GM18507 (cell line): ENCODE measurements around the gene PARVG.

Experiments
- DNase-seq: peaks from one replicate; pipeline ENCODE4 v3.0.0; 2011; ENCODE audit warnings: low read depth; ENCODE audit not compliant: insufficient read length; ENCODE audit errors: extremely low spot score
- FAIRE-seq: peaks from 2 replicates; lab custom pipeline; 2011; peaks lifted over from hg19 to GRCh38; lab: Jason Lieb, UNC

Gene PARVG

DNA sequence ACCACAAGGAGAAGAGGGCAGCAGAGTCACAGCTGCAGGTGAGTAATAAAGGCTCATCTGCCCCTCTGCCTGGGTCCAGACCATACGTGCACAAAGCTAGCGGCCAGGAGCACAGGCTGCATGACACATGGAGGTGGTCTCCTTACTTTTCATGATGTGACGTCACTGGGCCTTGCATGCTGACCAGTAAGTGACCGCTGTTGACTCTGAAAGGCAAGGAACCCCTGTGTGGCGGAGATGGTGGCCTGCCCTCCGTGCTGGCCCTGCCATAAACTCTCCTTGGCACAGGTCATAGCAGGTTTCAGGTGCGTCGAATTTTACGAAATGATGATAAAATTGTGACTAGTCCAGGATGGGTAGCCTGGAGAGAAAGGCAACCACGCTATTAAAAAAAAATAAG, 7.6 kb upstream of the PARVG start:
- DNase-seq (no peak), FAIRE-seq (no peak)

DNA sequence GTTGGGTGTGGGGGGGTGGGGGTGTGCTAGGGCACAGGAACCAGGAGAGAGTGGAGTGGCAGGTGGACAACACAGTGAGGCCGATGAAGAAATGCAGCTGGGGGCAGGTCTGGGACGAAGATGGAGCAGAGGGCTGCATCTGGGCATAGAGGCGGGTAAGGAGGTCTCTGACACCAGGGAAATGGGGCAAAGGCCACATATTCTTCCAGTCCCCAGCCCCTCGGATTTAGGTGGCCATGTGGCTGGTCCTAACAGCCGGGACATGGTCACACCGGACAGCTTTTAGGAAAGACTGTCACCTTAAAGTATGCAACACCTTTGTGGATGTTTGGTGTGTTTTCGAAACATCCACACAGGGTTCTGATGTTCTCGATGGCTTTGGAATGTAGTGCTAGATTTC, 5.0 kb upstream of the PARVG start:
- FAIRE-seq (no peak), DNase-seq (no peak)

DNA sequence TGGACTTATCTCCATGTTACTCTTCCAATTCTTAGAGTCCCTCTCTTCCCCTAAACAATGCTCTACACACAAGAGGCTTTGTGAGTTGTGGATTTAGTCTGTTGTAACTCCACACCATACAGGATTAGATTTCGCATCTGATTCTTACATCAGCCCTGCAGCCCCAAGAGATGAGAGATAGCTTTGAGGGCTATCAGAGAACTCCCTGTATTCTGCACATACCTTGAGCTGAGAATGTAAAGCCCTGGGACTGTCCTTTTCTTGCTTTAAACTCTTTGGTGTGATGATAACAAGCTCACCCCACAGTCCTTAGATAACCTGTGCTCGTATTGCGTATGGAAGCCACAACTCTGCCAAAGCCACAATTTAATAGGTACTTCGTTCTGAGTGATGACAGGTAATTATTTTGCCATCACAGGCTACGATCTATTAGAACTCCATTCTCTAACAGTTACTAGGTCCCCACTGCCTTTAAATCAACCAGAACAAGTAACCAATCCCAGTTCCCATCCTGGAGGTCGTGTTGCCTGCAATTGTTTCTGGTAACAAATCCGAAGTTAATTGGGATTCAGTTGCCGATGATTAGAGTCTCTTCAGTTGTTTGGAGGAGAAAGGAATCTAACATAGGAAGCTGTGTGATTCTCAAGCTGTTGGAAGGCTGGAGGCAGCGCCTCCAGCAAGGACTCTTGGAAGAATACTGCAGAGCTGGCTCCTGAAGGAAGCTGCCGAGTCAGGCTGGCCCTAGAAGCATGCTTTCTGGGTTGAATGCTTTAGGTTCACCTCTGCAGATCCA, 1.3 kb upstream of the PARVG start:
- FAIRE-seq (no peak), DNase-seq (no peak)

DNA sequence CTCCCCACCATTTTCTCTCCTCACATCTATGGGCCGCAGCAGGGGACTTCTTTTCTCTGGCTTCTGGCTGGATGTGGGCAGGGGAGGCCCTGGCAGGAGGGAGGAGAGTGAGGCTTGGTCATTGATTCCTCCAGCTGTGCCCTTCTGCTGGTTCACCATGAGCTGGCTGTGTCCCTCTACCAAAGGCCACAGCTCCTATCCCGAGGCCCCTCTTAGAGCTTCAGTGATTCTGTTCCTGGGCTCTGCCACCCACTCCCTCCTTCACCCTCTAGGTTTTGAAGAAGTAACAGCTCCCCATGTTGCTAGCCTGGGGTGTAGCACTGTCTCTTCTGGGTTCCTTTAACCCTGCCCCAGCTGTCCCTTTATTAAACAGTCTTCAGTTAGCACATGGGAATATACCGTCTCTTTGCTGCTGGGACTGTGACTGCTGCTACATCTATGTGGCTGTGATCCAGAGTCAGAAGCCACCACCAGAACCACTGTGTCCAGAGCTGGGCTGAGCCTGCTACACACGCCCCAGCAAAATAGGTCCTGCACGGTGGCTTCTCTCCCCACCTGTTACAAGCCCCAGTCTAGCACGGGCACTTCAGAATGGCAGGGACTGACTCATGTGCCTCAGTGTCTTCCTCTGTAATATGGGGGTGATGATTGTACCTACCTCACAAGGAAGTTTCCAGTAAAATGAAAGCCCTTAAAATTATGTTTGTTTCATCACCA, 578 bp upstream of the PARVG start:
- no peak for DNase-seq

DNA sequence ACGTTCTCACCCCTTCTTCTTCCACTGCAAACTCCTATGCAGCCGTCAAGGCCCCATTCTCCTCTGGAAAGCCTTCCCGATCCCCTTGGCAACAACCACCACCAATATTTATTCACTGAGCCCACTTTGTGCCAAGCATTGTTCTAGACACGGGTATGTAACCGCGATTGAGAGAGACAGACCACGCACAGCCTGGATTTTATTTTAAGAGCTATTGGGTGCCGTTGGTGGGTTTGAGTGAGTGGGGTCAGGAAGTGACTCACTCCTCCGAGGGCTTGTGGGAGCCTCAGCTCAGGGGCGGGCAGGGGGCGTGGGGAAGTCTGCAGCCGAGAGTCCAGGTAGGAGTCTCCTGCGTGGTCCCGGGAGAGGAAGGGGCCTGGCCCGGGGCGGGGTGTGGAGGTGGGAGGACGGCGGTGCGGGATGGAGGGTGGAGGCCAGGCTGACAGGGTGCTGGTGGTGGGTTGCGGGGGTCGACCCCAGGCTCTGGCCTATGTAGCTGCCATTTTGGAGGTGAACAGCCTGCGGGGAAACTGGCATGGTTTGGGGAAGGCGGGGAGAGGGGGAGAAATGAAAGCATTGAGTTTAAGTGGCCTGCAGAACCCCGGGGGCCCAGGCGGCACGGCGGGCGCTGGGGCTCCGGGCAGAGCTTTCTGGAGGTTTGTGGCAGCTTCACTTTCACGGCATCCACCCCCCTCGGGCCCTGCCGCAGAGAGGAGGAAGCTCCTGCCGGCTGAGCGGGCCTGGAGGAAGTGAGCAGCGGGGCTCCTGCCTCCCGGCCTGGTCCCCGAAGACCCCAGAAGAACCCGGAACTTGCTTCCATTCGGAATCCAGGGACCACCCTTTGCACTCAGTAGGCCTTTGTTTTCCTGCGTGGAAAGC, 547 bp downstream of the PARVG start:
- DNase-seq (no peak), FAIRE-seq (no peak)

More for the DNA sequence above, 578 bp upstream of the PARVG start:
- FAIRE-seq: no peak

DNA sequence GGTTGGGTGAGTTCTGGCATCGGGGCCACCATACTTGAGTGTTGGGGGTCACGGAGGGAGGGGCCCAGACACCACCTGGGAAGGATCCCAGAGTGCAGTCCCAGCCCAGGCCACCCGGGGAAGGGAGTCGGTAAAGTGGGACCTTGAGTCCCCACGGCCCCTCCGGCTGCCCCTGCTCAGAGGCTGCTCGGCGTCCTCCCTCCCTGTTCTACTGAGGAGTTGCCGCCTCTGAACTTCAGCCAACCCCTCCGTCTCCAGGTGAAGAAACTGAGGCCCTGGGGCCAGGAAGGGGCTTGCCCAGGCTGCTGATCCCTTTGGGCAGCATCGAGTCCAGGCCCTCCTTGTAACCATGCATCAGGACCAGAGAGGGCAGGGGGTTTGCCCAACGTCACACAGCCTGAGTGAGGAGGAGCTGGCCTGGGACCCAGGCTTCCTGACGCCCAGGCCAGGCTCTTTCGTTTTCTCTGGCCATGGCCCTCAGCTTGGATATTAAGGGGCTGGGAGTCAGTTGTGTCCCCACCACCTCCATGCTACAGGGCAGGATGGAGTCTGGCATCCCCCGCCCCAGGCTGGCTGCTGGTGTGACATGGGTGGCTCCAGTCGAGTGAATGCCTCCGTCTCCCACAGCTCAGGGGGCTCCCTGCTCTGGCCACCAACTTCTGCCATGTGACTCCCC, 1.3 kb downstream of the PARVG start:
- FAIRE-seq (peak; percentile 58), DNase-seq (no peak)

DNA sequence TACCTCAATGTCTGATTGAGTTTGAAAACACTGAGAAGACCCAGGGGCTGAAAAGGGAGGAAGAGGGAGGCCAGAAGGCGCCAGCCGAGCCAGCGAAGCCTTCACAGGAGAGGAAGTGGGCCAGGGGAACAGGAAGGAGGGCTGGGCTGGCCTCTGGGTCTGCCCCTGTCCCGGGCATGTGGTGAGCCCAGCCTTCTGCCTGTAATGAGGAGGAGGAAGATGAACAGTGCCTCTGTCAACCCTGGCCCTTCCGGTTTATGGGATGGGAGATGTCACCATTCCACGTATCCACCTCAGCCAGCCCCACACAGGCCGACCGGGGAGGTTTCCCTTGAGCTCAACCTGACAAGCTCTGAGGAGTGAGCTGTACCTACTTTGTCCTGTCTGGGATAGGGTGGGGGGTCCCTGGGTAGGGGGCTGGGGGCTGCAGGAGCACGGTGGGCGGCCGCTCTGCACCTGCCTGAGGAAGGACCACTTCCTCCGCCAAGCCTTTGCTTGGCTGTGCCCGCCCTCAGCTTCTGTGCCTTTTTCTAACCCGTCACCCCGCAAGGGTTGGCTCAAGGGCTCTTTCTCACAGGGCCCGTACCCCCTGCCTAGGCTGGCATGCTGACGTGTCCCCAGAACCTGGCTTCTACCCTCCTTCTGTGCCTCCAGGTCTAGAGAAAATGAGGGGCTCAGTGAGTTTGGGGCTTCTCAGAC, 2.0 kb downstream of the PARVG start:
- FAIRE-seq: peak; percentile 87
- DNase-seq: no peak

DNA sequence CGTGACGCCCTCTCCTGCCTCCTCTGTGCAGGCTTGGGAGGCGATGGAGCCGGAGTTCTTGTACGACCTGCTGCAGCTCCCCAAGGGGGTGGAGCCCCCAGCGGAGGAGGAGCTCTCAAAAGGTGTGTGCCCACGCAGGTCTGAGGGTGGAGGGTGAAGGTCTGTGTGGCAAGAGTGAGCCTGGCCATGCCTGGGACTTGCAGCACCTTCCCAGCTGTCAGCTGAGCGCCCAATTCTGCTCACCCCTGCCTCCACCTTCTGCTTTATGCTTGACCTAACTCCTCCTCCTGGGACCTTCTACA, 2.5 kb downstream of the PARVG start:
- DNase-seq (no peak), FAIRE-seq (no peak)

DNA sequence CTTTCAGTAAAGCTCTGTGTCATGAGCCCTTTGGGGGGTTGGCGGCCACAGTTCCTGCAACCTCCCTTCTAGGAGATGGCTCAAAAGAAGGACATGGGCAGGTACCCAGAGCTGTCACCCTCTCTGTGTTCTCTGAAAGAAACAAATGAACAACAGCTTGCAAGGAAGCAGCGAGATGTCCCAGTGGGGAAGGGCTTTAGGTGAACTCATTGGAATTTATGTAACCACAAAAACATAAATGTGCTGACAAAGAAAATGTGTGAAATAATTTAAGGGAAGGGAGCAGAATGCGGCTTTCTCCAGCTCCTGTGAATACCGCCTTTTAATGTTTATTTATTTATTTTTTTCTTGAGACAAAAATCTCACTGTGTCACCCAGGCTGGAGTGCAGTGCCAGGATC, 3.3 kb downstream of the PARVG start:
- DNase-seq: no peak
- no peak for FAIRE-seq

DNA sequence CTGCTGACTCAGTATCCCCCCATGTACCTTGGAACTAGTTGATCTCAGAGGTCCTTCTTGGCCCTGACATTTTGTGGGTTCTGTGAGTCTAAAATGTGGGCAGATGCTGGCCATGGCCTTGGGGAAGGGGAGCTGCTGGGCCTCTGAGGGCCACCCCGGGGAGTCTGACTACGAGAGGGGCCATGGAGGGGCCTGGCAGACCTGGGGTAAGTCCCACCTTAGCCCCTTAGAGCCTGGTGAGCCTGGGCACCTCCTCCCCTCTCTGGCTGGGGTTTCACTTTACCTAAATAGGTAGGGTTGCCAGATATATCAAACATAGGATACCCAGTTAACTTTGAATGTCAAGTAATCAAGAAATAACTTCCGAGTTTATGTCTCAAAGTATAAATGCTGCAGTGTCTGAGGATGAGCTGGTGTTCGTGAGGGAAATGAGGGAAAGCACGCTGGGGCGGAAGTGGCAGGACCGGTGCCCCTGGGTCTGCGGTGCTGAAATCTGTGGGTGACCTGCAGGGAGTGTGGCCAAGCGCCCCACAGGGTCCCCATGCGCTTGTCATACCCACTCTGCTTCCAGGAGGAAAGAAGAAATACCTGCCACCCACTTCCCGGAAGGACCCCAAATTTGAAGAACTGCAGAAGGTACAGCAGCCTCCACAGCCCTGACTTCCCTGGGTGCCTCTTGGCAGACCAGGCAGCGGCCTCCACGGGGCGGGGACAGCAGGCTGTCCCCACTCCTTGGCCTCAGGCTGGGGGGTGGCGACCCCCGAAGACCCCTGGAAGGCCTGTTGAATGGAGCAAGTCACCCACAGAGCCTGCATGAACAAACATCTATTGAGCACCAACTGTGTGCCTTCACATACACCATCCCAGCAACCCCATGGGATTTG, 4.8 kb downstream of the PARVG start:
- FAIRE-seq (no peak), DNase-seq (no peak)

DNA sequence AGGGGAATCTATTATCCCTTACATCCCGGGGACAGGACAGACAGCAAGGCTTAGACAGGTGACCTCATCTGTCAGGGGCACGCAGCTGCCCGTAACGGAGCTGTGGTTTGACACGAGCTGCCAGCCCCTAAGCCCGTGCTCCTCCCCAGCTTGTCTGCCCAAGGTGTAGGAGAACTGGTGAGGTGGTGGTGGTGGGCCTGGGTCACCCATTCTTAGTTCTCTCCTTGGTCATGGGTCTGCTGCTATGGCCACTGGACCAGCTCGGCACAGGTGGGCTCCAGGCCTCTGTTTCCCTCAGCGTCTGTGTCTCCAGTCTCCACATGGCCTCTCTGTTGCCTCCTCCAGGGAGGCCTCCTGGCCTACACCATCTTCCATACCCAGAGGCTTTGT, 5.4 kb downstream of the PARVG start:
- DNase-seq (no peak), FAIRE-seq (no peak)

DNA sequence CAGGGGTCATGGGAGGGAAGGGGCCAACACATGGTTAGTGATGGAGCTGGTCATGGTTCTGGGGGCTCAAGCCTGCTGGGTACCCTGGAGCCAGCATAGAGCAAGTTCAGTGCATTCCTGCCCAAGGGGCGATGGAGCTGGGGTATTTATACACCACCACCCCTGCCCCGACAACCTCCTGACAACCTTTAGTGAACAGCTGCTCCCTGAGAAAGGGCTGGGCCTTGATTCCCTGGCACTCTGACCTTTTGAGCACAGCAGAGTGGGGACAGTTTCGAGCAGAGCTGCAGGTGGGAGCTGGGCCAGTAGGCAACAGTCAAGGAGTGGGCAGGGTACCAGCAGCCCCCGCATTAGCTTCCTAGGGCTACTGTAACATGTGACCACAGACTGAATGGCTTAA, 6.0 kb downstream of the PARVG start:
- FAIRE-seq (no peak), DNase-seq (no peak)

DNA sequence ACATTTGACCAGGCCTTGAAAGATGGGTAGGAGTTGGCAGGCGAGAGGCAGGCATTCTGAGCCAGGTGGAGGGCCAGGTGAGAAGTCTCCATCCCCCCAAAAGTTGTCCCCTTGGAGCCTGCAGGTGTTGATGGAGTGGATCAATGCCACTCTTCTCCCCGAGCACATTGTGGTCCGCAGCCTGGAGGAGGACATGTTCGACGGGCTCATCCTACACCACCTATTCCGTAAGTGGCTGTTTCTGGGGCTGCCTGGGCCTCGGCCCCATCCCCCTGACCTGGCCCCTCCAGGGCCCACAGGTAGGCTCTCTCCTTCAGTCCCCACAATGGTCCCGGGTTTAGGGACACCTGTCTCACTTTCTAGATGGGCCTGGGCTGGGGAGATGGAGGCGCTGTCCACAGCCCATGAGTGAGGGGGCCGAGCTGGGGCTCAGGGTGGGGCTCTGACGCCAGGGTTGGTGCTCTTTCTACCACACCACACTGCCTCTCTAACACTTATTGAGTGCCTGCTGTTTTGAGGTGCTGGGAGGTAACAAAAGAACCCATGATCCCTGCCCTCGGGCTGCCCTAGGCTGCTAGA, 7.0 kb downstream of the PARVG start:
- DNase-seq: no peak
- FAIRE-seq: no peak

DNA sequence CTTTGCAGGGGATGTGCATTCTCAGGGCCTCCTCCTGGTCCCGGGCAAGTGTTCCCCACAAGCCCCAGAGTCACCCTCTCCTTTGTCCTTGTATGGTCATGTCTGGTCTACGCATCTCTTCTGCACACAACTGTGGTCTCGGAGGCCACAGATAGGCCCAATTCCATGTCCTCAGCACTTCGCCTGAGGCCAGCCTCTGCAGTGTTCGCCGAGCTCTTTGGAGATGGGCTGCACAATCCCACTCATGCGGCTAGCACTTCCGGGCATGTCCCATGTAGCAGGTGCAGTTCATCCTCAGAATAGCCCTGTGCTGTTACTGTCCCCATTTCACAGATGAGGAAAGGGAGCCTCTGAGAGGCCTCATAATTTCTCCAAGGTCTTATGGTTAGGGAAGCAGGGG, 7.6 kb downstream of the PARVG start:
- DNase-seq (no peak), FAIRE-seq (no peak)

DNA sequence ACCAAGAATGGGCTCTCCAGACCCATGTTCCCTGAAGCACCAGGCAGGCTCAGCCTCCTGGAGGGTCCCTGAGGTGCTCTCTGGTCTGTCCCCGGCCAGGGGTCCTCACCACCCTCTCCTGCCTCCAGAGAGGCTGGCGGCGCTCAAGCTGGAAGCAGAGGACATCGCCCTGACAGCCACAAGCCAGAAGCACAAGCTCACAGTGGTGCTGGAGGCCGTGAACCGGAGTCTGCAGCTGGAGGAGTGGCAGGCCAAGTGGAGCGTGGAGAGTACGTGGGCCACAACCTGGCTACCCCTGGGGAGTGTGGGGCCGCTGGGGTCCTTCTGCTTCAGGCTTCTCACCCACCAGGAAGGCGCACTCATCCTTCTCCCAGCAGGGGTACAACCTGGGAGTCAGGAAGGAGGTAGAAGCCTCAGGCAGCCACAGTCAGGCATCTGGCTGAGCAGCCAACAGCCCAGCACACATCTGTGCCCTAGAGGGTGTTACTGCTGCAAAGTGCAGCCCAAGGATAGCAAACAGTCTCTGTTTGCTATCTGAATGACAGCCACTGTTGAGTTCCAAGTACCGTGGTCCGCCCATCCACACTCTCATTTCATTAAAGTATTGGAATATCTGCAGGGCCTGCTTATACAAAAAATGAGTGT, 8.4 kb downstream of the PARVG start:
- FAIRE-seq (no peak), DNase-seq (no peak)

DNA sequence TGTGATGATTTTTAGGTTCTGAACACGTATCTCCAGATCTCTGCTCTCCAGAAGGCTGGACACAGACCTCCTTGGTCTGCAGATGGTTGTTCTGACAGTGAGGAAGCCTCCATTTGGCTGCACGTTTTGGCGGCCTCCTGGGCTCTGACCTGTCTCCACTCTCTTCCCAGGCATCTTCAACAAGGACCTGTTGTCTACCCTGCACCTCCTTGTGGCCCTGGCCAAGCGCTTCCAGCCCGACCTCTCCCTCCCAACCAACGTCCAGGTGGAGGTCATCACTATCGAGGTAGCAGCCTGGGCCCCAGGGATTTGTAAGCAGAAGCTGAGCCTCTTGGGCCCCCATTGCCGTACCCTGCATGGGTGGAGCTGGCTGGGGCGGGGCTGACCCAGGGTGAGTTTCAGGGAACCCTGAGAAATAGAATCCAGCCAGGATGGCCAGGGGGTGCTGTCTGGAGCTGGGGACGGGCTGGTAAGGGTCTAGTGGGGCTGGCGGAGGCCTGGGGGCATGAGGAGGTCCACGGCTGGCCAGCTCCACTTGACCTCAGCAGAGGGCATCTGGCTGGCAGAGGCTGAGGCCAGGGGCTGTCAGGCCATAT, 9.8 kb downstream of the PARVG start:
- no peak for DNase-seq
- FAIRE-seq: peak; percentile 55

DNA sequence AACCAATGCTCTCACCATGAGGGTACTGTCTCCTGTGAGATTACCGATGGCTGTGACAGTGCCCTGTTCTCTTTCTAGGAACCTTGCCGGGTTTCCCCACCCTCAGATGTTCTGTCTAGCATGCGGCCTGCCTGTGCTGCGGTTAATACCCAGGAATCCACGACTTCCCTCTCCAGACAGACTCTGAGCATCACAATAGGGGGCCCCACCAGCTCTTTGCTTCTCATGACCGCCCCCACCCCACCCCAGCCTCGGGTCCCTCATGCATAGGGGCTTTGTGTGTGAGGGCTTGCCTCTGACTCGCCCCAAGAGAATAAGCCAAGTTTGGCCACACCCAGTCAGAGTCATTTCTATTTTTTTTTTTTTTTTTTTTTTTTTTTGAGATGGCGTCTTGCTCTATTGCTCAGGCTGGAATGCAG, 10.3 kb downstream of the PARVG start:
- no peak for DNase-seq

More for the DNA sequence above, 10.3 kb downstream of the PARVG start:
- FAIRE-seq: peak; percentile 57
